ENCODE measurements around the gene SLC18A3.

SLC18A3 gene

GRCh38 chr10:49610458-49611165 is 502 bp downstream of the SLC18A3 start:
- H3K27me3 ChIP-seq (replicated peaks; ENCODE audit: control insufficient read depth, insufficient read depth, low read length), result peaks cover 7% of the 10 kb centered on the region
- no peak for DNase-seq (ENCODE audit: extremely low read depth, insufficient read length)
- no peaks in the 10 kb centered on the region for H3K36me3 ChIP-seq (ENCODE audit: control insufficient read depth, insufficient read depth, low read length)
- TF ChIP-seq, protein P1, sequence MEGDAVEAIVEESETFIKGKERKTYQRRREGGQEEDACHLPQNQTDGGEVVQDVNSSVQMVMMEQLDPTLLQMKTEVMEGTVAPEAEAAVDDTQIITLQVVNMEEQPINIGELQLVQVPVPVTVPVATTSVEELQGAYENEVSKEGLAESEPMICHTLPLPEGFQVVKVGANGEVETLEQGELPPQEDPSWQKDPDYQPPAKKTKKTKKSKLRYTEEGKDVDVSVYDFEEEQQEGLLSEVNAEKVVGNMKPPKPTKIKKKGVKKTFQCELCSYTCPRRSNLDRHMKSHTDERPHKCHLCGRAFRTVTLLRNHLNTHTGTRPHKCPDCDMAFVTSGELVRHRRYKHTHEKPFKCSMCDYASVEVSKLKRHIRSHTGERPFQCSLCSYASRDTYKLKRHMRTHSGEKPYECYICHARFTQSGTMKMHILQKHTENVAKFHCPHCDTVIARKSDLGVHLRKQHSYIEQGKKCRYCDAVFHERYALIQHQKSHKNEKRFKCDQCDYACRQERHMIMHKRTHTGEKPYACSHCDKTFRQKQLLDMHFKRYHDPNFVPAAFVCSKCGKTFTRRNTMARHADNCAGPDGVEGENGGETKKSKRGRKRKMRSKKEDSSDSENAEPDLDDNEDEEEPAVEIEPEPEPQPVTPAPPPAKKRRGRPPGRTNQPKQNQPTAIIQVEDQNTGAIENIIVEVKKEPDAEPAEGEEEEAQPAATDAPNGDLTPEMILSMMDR (IDR thresholded peaks at IDR 0.05; ENCODE audit: insufficient read depth, low read length, poor library complexity, severe bottlenecking), result no peak
- no peak overlapping the region for H3K4me3 ChIP-seq (replicated peaks; ENCODE audit: low read depth, low read length)

- no peak for DNase-seq (ENCODE audit: extremely low read depth, insufficient read length)
- H3K27me3 ChIP-seq (replicated peaks; ENCODE audit: control insufficient read depth, insufficient read depth, low read length), result peaks cover 7% of the 10 kb centered on the region
- TF ChIP-seq, protein P1 (IDR thresholded peaks at IDR 0.05; ENCODE audit: insufficient read depth, low read length, poor library complexity, severe bottlenecking), result no peak
- no peaks in the 10 kb centered on the region for H3K36me3 ChIP-seq (ENCODE audit: control insufficient read depth, insufficient read depth, low read length)
- H3K4me3 ChIP-seq (replicated peaks; ENCODE audit: low read depth, low read length), result no peak overlapping the region
Observed at GRCh38 chr10:49611166-49611815, 1.2 kb downstream of the SLC18A3 start.

DNA sequence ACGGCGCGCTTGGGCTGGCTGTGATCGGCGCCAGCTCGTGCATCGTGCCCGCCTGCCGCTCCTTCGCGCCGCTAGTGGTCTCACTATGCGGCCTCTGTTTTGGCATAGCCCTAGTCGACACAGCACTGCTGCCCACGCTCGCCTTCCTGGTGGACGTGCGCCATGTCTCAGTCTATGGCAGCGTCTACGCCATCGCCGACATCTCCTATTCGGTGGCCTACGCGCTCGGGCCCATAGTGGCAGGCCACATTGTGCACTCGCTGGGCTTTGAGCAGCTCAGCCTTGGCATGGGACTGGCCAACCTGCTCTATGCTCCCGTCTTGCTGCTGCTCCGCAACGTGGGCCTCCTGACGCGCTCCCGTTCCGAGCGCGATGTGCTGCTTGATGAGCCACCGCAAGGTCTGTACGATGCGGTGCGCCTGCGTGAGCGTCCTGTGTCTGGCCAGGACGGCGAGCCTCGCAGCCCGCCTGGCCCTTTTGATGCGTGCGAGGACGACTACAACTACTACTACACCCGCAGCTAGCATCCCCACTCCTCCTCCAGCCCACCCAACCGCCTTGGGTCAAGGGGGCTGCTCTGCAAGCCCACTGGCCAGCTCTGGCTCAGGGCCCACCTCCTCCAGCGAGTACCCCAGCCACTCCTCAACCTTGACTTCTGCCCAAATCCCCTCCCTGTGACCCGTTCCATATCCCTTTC is 1.9 kb downstream of the SLC18A3 start:
- no peak overlapping the region for H3K4me3 ChIP-seq (replicated peaks; ENCODE audit: low read depth, low read length)
- no peaks in the 10 kb centered on the region for H3K36me3 ChIP-seq (ENCODE audit: control insufficient read depth, insufficient read depth, low read length)
- TF ChIP-seq, protein P1 (IDR thresholded peaks at IDR 0.05; ENCODE audit: insufficient read depth, low read length, poor library complexity, severe bottlenecking), result no peak
- no peak for DNase-seq (ENCODE audit: extremely low read depth, insufficient read length)
- peaks cover 7% of the 10 kb centered on the region for H3K27me3 ChIP-seq (replicated peaks; ENCODE audit: control insufficient read depth, insufficient read depth, low read length)

- no peak overlapping the region for H3K4me3 ChIP-seq (replicated peaks; ENCODE audit: low read depth, low read length)
- TF ChIP-seq, protein P1 (IDR thresholded peaks at IDR 0.05; ENCODE audit: insufficient read depth, low read length, poor library complexity, severe bottlenecking), result no peak
- DNase-seq (ENCODE audit: extremely low read depth, insufficient read length), result no peak
- no peaks in the 10 kb centered on the region for H3K36me3 ChIP-seq (ENCODE audit: control insufficient read depth, insufficient read depth, low read length)
- peaks cover 7% of the 10 kb centered on the region for H3K27me3 ChIP-seq (replicated peaks; ENCODE audit: control insufficient read depth, insufficient read depth, low read length)
Observed at GRCh38 chr10:49612513-49613164, 2.5 kb downstream of the SLC18A3 start.

DNA sequence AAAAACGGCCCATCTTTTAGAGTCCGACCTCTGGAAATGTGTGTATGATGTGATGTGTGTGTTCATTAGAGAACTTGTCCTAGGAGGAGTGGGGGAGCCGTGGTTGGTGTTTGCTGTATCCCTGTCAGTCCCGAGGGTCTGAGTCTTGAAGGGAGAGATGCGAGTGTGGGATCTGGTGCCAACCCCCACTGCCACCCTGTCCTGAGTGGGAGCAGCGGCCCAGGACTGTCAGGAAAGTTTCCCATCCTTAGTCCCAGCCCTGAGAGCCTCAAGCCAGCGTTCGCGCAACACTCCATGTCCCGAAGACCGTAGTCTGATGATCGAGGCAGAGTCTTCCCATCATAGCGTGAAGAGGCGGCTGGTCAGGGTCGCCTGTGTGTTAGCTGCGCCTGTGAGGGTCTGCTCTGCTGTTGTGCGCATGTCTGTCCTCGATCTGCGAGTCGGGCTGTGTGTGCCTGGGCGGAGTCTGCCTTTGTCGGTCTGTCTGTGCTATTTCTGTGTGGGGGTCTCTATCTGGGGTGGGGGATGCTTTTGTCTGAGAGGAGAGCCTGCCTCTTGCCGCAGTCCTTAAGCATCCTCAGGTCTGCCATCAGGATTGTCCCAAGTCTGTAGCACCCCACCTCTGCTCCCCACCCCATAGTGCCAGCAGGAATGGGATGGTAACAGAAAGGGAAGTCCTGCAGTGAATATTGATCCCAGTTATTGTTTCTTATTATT is 3.2 kb downstream of the SLC18A3 start:
- Histone ChIP-seq H3K36me3 (ENCODE audit: control insufficient read depth, insufficient read depth, low read length) (no peaks in the 10 kb centered on the region), H3K4me3 (replicated peaks; ENCODE audit: low read depth, low read length) (no peak overlapping the region), H3K27me3 (replicated peaks; ENCODE audit: control insufficient read depth, insufficient read depth, low read length) (peaks cover 7% of the 10 kb centered on the region)
- TF ChIP-seq, protein P1 (IDR thresholded peaks at IDR 0.05; ENCODE audit: insufficient read depth, low read length, poor library complexity, severe bottlenecking), result no peak
- no peak for DNase-seq (ENCODE audit: extremely low read depth, insufficient read length)

Data from GM06990 (cell line).